Activated naive CD4-positive, alpha-beta T cell treated with anti-CD3 and anti-CD28 coated beads, Interleukin-2, amount 10 ng/mL, durations not matched to agents 7 days and 5 days (primary cell): Measurements from ENCODE around the gene IGF2R.
"Not testable (repeated sequence)": the region's sequence is repeated elsewhere in the genome, so short reads cannot be mapped to it uniquely, and the experiment has no call there.

Experiments
- CTCF ChIA-PET: fragments of 350-600 bp; sonication (Branson Sonifier 250); formaldehyde crosslinking; loops from one replicate; lab custom pipeline; 2021; ENCODE audit warnings: antibody characterized with exemption; lab: Charles Lee
- DNase-seq: peaks from one replicate; pipeline ENCODE4 v3.0.0-alpha.2; 2020
- H3K27ac Mint-ChIP-seq: one replicate; pipeline ENCODE4 v1.8.0; 2021; ENCODE audit warnings: mild to moderate bottlenecking, moderate library complexity, mixed read lengths
- H3K27me3 Mint-ChIP-seq: one replicate; pipeline ENCODE4 v1.8.0; 2021; ENCODE audit warnings: mild to moderate bottlenecking, mixed read lengths
- H3K36me3 Mint-ChIP-seq: one replicate; pipeline ENCODE4 v1.8.0; 2021; ENCODE audit warnings: mixed read lengths
- H3K4me1 Mint-ChIP-seq: one replicate; pipeline ENCODE4 v1.8.0; 2021; ENCODE audit warnings: mixed read lengths
- H3K4me3 Mint-ChIP-seq: one replicate; pipeline ENCODE4 v1.8.0; 2021; ENCODE audit warnings: mild to moderate bottlenecking, moderate library complexity, mixed read lengths
- H3K9me3 Mint-ChIP-seq: one replicate; pipeline ENCODE4 v1.8.0; 2021; ENCODE audit warnings: mixed read lengths

IGF2R gene

DNA sequence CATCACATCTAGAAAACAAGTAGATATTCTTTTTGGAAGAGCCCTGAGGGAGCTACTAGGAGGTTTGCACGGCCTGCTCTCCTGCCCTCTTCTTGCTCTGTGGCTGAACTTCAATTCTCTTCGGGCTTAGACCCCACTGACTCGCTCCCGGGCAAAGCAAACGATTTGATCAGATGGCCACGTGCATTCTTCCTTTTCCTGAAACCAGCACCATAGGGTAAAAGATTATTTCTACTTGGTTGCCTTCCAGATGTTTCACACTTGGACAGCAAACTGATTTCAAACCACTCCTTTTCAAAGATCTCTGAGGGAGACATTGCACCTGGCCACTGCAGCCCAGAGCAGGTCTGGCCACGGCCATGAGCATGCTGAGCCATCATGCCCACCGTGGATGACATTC lies 152.7 kb downstream of the IGF2R start, which contains the start of gene SLC22A1:
TSS of gene SLC22A1 (plus strand) at position 258 of the 400 bp plus-strand sequence. CDS start at position 379, 121 bp downstream.
- Mint-ChIP-seq H3K4me1 (no peaks in the 10 kb centered on the region), H3K36me3 (peaks cover 8% of the 10 kb centered on the region), H3K27me3 (no peaks in the 10 kb centered on the region), H3K4me3 (no peak within 1 kb of the TSS), H3K9me3 (peaks cover 4% of the 10 kb centered on the region), H3K27ac (no peak within 1 kb of the TSS)
- DNase-seq, result no peak
- CTCF ChIA-PET, result no interaction called here

DNA sequence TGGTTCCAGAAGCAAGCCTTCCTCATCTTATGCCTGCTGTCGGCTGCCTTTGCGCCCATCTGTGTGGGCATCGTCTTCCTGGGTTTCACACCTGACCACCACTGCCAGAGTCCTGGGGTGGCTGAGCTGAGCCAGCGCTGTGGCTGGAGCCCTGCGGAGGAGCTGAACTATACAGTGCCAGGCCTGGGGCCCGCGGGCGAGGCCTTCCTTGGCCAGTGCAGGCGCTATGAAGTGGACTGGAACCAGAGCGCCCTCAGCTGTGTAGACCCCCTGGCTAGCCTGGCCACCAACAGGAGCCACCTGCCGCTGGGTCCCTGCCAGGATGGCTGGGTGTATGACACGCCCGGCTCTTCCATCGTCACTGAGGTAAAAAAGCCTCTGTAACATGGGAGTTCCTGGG lies 153.1 kb downstream of the IGF2R start:
- no peak for DNase-seq
- CTCF ChIA-PET, result no interaction called here
- H3K4me1 Mint-ChIP-seq, result no peaks in the 10 kb centered on the region
- no peaks in the 10 kb centered on the region for H3K27me3 Mint-ChIP-seq
- H3K9me3 Mint-ChIP-seq, result peaks cover 4% of the 10 kb centered on the region
- H3K27ac Mint-ChIP-seq, result no peak overlapping the region
- H3K36me3 Mint-ChIP-seq, result peaks cover 8% of the 10 kb centered on the region
- no peak overlapping the region for H3K4me3 Mint-ChIP-seq

DNA sequence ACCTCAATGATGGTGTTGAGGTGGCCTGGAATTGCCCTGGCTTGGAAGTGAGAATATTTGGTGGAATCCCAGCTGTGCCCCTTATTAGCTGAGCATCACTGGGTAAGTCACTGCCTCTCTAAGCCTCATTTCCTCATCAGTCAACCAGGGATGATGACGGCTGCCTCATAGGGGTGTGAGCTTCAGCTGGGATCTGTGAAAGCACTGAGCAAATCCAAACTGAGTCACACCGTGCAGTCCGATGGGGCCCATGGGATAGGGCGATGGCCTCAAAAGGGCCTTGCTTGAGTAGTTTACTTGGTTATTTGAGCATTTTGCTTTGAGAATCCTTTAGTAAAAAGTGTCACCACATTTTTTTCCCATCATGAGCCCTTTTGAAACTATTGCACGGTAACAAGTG lies 153.9 kb downstream of the IGF2R start:
- Mint-ChIP-seq H3K9me3 (peaks cover 2% of the 10 kb centered on the region), H3K27ac (no peak overlapping the region), H3K4me1 (no peaks in the 10 kb centered on the region), H3K36me3 (peaks cover 5% of the 10 kb centered on the region), H3K4me3 (no peak overlapping the region), H3K27me3 (no peaks in the 10 kb centered on the region)
- no peak for DNase-seq
- CTCF ChIA-PET, result no interaction called here

DNA sequence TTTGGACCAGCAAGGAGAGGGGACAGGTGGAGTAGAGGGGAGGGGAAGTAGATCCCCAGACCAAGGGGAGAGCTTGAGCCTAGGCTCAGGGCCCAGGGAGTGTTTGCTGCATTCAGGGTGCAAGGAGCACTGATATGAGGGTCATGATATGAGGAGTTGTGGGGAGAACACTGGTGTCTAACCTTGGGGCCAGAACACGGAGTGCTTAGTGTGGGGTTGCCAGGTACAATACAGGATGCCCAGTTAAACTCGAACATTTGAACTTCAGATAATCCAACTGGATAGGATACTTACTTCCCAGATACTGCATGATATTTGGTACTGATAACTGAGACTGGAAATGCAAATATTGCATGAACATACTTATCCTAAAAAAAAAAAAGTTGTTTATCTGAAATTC lies 155.1 kb downstream of the IGF2R start:
- H3K27ac Mint-ChIP-seq, result no peak overlapping the region
- no peaks in the 10 kb centered on the region for H3K4me1 Mint-ChIP-seq
- CTCF ChIA-PET, result no interaction called here
- H3K9me3 Mint-ChIP-seq, result no peaks in the 10 kb centered on the region
- H3K4me3 Mint-ChIP-seq, result no peak overlapping the region
- no peaks in the 10 kb centered on the region for H3K27me3 Mint-ChIP-seq
- DNase-seq, result no peak
- peaks cover 3% of the 10 kb centered on the region for H3K36me3 Mint-ChIP-seq

DNA sequence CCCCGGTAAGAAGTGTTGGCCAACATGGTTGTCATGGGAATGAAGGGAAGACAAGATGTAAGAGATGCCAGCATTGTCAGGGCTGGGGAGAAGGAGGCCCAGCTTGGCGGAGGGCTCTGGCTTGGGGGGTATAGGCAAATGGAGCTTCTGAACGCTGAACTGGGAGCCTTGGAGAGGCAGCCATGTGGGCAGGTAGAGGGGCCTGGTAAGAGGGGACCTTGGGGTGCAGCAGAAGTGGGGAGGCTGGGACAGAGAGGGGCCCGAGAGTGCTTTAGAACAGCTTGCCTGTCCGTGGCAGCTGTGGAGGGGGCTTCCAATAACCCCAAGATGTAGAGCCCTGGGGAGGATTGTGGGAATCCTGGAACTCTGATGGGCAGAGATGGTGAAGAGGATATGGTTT lies 155.7 kb downstream of the IGF2R start:
- DNase-seq, result no peak
- CTCF ChIA-PET, result no interaction called here
- Mint-ChIP-seq H3K9me3 (no peaks in the 10 kb centered on the region), H3K4me3 (no peak overlapping the region), H3K27ac (no peak overlapping the region), H3K27me3 (no peaks in the 10 kb centered on the region), H3K4me1 (no peaks in the 10 kb centered on the region), H3K36me3 (no peaks in the 10 kb centered on the region)

DNA sequence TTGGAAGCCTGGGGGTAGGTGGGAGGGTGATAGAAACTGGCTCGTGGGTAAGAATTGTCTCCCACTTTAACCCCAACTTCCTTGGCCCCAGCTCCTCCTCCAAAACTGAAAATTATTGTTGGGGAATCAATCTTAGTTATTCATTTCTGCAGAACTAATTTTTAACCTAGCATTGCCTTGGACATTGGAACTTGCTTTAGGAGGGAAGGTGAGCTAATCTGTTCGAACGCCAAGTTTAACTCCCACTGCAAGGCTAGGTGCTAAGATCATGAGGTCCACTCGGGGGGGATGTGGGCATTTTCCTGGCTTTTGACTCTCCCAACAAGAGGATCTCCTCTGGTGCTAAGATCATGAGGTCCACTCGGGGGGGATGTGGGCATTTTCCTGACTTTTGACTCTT lies 156.2 kb downstream of the IGF2R start:
- H3K36me3 Mint-ChIP-seq, H3K4me1 Mint-ChIP-seq, H3K9me3 Mint-ChIP-seq, H3K27me3 Mint-ChIP-seq, DNase-seq, H3K4me3 Mint-ChIP-seq, H3K27ac Mint-ChIP-seq, CTCF ChIA-PET: not testable (repeated sequence)

DNA sequence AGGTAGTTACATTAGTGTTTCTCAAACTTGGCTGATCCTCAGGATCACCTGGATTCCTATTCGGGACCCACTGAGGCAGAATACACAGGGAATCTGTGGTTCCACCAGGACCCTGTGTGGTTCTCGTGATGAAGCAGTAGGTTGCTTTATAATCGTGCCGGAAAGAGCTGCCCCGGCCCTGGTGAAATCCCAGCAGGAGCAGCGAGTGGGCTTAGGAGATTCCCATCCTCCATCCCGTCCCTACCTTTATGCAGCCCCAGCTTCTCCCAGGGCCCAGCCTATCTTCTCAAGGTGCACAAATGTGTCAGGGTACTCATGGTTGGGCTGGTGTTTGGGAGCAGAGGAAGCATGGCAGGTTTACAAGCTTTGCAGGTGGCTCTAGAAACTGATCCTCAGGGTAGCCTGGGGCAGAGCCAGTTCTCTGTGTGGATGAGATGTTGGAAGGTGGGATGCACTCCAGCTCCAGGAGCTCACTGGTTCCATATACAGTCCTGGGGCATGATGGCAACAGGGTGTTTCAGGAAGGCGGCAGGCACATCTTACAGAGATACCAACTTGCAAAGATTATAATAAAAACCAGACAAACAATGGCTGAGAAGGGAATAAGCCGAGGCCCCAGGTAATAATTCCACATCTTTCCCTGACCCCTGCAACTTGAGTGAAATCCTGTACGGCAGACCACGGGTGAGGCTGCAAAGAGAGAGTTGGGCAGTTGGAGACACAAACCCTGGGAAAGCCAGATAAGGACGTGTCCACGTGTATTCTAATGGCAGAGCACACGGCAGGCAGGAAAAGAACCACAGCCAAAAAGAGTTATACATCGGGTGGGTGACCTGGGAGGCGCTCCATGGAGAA lies 158.6 kb downstream of the IGF2R start:
- no peak for DNase-seq
- CTCF ChIA-PET, result no interaction called here
- Mint-ChIP-seq H3K4me3 (no peak overlapping the region), H3K4me1 (no peaks in the 10 kb centered on the region), H3K36me3 (no peaks in the 10 kb centered on the region), H3K27ac (no peak overlapping the region), H3K27me3 (peaks cover 4% of the 10 kb centered on the region), H3K9me3 (no peaks in the 10 kb centered on the region)

DNA sequence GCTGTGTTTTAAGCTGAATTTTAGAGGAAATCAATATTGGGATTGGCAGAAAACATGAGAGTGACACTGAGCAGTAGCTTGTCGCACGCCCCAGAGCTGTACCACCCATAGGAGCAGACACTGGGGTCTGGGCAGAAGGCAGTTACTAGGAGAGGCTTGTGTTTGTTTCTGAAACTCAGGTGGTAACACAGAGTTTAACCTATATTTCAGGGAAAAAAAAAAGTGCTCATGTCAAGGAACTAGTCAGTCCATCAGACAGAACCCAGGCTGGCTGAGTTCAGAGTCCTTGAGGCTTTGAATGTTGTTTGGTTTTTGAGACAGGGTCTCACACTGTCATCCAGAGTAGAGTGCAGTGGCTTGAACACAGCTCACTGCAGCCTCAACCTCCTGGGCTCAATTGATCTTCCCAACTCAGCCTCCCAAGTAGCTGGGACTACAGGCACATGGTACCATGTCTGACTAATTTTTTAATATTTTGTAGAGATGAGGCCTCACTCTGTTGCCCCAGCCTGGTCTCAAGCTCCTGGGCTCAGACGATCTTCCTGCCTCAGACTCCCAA lies 159.3 kb downstream of the IGF2R start:
- peaks cover 4% of the 10 kb centered on the region for H3K27me3 Mint-ChIP-seq
- no peak for DNase-seq
- H3K27ac Mint-ChIP-seq, result no peak overlapping the region
- CTCF ChIA-PET, result no interaction called here
- H3K36me3 Mint-ChIP-seq, result no peaks in the 10 kb centered on the region
- no peaks in the 10 kb centered on the region for H3K9me3 Mint-ChIP-seq
- H3K4me1 Mint-ChIP-seq, result no peaks in the 10 kb centered on the region
- no peak overlapping the region for H3K4me3 Mint-ChIP-seq

DNA sequence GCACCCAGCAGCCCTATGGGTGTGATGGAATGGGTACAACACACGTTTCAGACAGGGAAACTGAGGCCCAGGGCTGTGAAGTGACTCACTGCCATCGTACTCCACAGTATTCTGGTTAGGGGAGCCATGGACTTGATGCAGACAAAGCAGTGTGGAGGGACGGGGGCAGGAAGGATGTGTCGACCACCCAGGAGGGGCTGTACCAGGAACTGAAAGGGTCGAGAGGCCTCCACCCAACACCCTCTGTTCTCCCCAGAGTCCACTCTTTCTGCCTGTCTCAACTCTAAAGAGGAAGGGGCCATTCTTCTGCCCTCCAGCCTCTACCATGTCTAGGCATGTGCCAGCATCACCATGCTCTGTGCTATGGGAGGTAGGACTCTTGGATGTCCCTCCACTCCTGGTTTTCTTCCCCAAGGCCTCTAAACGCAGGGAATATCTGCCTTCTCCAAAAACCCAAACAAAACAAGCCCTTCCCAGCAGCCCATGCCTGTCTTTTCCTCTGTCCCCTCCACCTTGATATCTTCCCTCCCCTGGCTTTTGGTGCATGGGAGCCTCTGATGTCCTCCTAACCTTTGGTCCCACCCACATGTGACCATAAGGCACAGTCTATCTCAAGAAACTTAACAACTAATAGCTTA lies 160.1 kb downstream of the IGF2R start:
- CTCF ChIA-PET, result no interaction called here
- Mint-ChIP-seq H3K27me3 (peaks cover 4% of the 10 kb centered on the region), H3K4me1 (no peaks in the 10 kb centered on the region), H3K27ac (no peak overlapping the region), H3K4me3 (no peak overlapping the region), H3K9me3 (no peaks in the 10 kb centered on the region), H3K36me3 (no peaks in the 10 kb centered on the region)
- DNase-seq, result no peak

DNA sequence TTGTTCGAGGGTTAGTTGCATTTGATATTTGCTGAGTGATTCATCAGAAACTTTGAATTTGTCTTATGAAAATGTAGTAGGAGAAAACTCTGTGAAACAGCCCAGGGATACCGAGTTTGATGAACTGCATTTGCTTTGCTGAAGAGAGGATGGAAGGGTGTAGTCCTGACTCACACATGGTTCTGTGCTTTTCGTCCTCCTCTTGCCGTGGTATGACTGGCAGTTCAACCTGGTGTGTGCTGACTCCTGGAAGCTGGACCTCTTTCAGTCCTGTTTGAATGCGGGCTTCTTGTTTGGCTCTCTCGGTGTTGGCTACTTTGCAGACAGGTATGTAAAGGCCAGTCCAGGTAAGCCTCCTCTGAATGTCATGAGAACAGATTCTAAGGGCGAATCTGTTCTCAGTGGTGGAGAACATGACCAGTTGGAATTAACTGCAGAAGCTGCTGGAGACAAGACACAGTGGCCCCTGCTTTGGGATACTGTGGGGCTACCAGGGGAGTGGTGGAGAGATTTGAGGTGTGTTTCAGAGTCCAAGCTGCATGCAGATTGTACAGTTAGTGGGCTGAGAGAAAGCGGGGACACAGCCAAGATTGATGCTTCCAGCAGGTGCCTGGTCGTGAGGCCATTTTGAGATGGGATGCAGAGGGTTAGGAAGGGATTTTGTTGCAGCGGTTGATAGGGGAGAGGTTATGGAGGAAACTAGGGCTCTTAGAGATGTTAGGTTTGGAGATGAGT lies 161.2 kb downstream of the IGF2R start:
- peaks cover 4% of the 10 kb centered on the region for H3K27me3 Mint-ChIP-seq
- no peak for DNase-seq
- no peak overlapping the region for H3K4me3 Mint-ChIP-seq
- H3K9me3 Mint-ChIP-seq, result no peaks in the 10 kb centered on the region
- no peaks in the 10 kb centered on the region for H3K4me1 Mint-ChIP-seq
- CTCF ChIA-PET, result no interaction called here
- no peak overlapping the region for H3K27ac Mint-ChIP-seq
- H3K36me3 Mint-ChIP-seq, result no peaks in the 10 kb centered on the region

DNA sequence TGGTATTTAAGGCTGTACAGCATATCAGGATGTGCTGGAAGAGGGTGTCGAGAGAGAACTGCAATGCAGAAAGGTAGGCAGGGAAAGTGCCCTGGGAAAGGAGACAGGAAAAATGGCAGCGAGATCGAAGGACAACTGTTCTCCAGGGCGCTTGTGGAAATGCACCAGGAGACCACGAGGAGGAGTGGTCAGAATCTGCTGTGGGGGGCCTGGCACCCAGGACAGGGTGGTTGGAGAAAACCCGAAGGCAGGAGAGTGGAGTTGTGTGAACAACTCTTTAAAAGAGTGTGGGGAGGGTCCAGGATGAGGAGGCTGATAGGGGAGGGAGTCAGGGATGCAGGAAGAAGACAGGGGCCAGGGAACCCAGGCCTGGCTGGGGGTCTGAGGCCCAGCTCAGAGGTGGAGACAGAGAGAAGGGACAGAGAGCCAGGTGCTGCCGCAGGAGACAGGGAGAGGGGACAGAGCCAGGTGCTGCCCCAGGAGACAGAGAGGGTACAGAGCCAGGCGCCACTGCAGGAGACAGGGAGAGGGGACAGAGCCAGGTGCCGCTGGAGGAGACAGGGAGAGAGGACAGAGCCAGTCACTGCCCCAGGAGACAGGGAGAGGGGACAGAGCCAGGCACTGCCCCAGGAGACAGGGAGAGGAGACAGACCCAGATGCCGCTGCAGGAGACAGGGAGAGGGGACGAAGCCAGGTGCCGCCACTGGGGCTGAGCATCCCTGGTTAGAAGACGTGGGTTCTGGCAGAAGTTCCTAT lies 162.0 kb downstream of the IGF2R start:
- Mint-ChIP-seq H3K9me3 (no peaks in the 10 kb centered on the region), H3K36me3 (no peaks in the 10 kb centered on the region), H3K27ac (no peak overlapping the region), H3K27me3 (peaks cover 9% of the 10 kb centered on the region), H3K4me1 (no peaks in the 10 kb centered on the region), H3K4me3 (no peak overlapping the region)
- CTCF ChIA-PET, result no interaction called here
- no peak for DNase-seq

DNA sequence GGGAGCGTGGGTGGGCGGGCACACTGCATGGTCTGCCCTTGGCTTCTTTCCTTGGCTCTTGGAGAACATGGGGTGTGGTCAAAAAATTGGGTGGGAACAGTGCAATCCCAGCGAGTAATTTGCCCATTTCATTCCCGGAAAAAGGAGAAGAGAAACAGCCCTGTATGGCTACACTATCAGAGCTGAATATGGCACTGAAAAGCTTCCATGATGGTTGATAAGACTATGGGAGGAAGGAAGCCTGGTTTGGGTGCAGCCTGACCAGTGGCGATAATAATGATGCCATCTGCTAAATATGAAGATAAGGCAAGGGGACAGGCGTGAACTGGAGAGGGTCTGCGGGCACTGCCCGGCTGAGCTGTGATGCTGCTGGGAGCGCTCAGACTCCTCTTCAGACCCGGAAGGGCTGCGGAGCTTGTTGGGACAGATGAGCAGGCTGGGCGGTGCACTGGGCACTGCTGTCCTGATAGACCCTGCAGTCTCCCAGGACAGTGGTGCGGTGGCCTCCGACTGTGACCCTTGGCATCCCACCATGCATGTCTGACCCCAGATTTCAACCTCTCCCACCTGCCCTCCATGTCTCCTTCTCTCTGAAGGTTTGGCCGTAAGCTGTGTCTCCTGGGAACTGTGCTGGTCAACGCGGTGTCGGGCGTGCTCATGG lies 162.9 kb downstream of the IGF2R start:
- H3K9me3 Mint-ChIP-seq, result no peaks in the 10 kb centered on the region
- CTCF ChIA-PET, result interaction anchor here (1.5 kb wide), 1 partner anchor 324 kb away, joined by 3 read pairs; no protein-coding TSS in a partner anchor
- H3K4me1 Mint-ChIP-seq, result no peaks in the 10 kb centered on the region
- no peak for DNase-seq
- no peaks in the 10 kb centered on the region for H3K36me3 Mint-ChIP-seq
- no peak overlapping the region for H3K27ac Mint-ChIP-seq
- H3K4me3 Mint-ChIP-seq, result no peak overlapping the region
- peaks cover 17% of the 10 kb centered on the region for H3K27me3 Mint-ChIP-seq

DNA sequence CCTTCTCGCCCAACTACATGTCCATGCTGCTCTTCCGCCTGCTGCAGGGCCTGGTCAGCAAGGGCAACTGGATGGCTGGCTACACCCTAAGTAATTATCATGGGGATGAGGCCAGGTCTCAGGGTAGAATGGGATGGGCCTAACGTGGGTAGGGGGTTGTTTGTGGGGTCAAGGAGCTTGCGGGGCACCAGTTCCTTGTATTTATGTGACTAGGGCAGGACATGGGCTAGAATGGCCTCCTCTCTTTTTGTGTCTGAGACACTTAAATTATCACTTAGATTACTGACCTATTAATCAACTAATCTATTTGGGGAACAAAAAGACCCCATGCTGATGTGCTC lies 163.4 kb downstream of the IGF2R start:
- no peaks in the 10 kb centered on the region for H3K4me1 Mint-ChIP-seq
- H3K27me3 Mint-ChIP-seq, result peaks cover 19% of the 10 kb centered on the region
- CTCF ChIA-PET, result interaction anchor here (1.5 kb wide), 1 partner anchor 323 kb away, joined by 3 read pairs; no protein-coding TSS in a partner anchor
- no peak overlapping the region for H3K27ac Mint-ChIP-seq
- DNase-seq, result no peak
- no peak overlapping the region for H3K4me3 Mint-ChIP-seq
- no peaks in the 10 kb centered on the region for H3K9me3 Mint-ChIP-seq
- no peaks in the 10 kb centered on the region for H3K36me3 Mint-ChIP-seq
